Erythroblast (primary cell): ENCODE results near the gene PIP5K1C.
A peak's percentile ranks its signal among the peaks of the same experiment; 100 is the strongest.

Experiments used
- DNase-seq, 2 experiments: peaks; one replicate each; lab custom pipeline; 2025; lab: John Stamatoyannopoulos, UW
- GATA1 ChIP-seq: IDR thresholded peaks from 2 replicates; pipeline ENCODE4 v1.6.1; 2011; ENCODE audit warnings: low read depth, mild to moderate bottlenecking, control low read depth, low read length, moderate library complexity
- POLR2A ChIP-seq: IDR thresholded peaks from 2 replicates; pipeline ENCODE4 v1.6.1; 2011; ENCODE audit warnings: mild to moderate bottlenecking, low read length

Gene PIP5K1C

GRCh38 chr19:3730457-3730958 is 30.2 kb upstream of the PIP5K1C start:
- TF ChIP-seq GATA1 (no peak), POLR2A (no peak)

GRCh38 chr19:3725640-3726310 is 25.5 kb upstream of the PIP5K1C start:
- TF ChIP-seq POLR2A (no peak), GATA1 (no peak)
- no peak for DNase-seq

More at GRCh38 chr19:3730457-3730958, 30.2 kb upstream of the PIP5K1C start:
- DNase-seq = no peak

GRCh38 chr19:3725121-3725520 is 24.9 kb upstream of the PIP5K1C start:
- TF ChIP-seq GATA1 (no peak), POLR2A (no peak)
- no peak for DNase-seq

GRCh38 chr19:3723883-3724282 is 23.6 kb upstream of the PIP5K1C start:
- no peak for TF ChIP-seq GATA1
- TF ChIP-seq POLR2A = no peak
- no peak for DNase-seq

- TF ChIP-seq GATA1 (no peak), POLR2A (no peak)
- no peak for DNase-seq
These were observed 22.8 kb upstream of the PIP5K1C start for GRCh38 chr19:3723110-3723488.

- TF ChIP-seq GATA1 = no peak
- no peak for TF ChIP-seq POLR2A
- DNase-seq = no peak
These were observed 22.3 kb upstream of the PIP5K1C start for GRCh38 chr19:3722443-3723109.

- no peak for TF ChIP-seq POLR2A
- TF ChIP-seq GATA1 = no peak
- DNase-seq = no peak
These were observed 21.7 kb upstream of the PIP5K1C start for GRCh38 chr19:3721887-3722442.

GRCh38 chr19:3721131-3721886 is 21.0 kb upstream of the PIP5K1C start:
- TF ChIP-seq GATA1 = no peak
- no peak for TF ChIP-seq POLR2A
- DNase-seq = peak; percentile 71

GRCh38 chr19:3720349-3720917 is 20.2 kb upstream of the PIP5K1C start:
- no peak for DNase-seq
- TF ChIP-seq GATA1 (no peak), POLR2A (no peak)

- DNase-seq = no peak
- TF ChIP-seq GATA1 = no peak
- TF ChIP-seq POLR2A = no peak
These were observed 19.6 kb upstream of the PIP5K1C start for GRCh38 chr19:3719868-3720267.

- no peak for DNase-seq
- TF ChIP-seq GATA1 (no peak), POLR2A (no peak)
These were observed 15.9 kb upstream of the PIP5K1C start for GRCh38 chr19:3716147-3716668.

GRCh38 chr19:3712663-3713611 is 12.7 kb upstream of the PIP5K1C start:
- TF ChIP-seq POLR2A (no peak), GATA1 (no peak)
- DNase-seq = no peak
